ENCODE results near the gene PDE6D.

Gene PDE6D

DNA sequence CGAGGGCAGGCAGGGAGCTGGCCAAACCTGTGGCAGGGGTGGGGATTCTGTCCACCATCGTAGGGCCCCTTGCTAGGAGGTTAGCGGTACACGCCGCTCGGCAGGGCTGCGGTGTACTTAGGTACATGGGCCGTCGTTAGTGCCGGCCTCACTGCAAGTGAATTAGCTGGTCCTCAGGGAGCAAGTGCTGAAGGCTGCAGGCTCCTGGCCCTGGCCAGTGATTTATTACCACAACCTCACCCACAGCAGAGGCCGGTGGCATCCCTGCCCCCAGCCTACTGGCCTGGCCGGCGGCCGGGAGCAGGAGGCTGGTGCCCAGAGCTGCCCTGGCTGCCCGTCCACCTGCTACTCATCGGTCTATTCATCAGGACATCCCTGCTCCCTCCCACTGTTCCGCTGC, 92.4 kb downstream of the PDE6D start:
- Histone ChIP-seq H3K9ac (ENCODE audit: low read depth in 1 of 2, low read length in 2 of 2) (no peak overlapping the region), H3K4me1 (ENCODE audit: control insufficient read depth in 1 of 2, insufficient read depth in 2 of 2, low read length in 2 of 2) (peaks cover 3 to 7% of the 10 kb centered on the region in 2 donors), H3K9me3 (ENCODE audit: control insufficient read depth in 1 of 2, low read length in 2 of 2) (no peaks in the 10 kb centered on the region), H3K4me3 (ENCODE audit: low read depth in 1 of 2, low read length in 2 of 2) (no peak overlapping the region), H3K36me3 (ENCODE audit: control insufficient read depth in 1 of 2, insufficient read depth in 2 of 2, low read length in 2 of 2) (no peaks in the 10 kb centered on the region), H3K27ac (ENCODE audit: low read depth, low read length) (no peak overlapping the region), H3K27me3 (ENCODE audit: control insufficient read depth in 1 of 2, insufficient read depth in 2 of 2, low read length in 2 of 2) (no peaks in the 10 kb centered on the region)

DNA sequence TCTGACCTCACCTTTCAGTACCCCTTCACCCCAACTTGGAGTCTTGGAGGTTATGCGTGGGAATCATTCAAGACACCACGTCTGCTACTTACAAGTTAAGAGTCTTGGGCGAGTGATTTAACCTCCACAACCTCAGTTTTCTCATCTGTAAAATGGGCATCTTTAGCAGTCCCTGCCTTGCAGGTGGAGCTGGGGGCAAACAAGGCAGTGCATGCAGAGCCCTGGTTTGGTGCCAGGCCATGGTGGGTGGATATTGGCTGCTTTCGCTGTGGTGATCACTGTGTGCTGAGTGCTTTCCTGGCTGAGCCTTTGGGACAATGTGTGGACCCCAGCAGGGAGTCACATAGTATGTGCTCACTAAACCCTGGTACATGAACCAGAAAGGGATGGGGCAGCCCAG, 93.1 kb downstream of the PDE6D start:
- Histone ChIP-seq H3K4me1 (ENCODE audit: control insufficient read depth in 1 of 2, insufficient read depth in 2 of 2, low read length in 2 of 2) (peaks cover 3 to 7% of the 10 kb centered on the region in 2 donors), H3K9ac (ENCODE audit: low read depth in 1 of 2, low read length in 2 of 2) (no peak overlapping the region), H3K27ac (ENCODE audit: low read depth, low read length) (no peak overlapping the region)

DNA sequence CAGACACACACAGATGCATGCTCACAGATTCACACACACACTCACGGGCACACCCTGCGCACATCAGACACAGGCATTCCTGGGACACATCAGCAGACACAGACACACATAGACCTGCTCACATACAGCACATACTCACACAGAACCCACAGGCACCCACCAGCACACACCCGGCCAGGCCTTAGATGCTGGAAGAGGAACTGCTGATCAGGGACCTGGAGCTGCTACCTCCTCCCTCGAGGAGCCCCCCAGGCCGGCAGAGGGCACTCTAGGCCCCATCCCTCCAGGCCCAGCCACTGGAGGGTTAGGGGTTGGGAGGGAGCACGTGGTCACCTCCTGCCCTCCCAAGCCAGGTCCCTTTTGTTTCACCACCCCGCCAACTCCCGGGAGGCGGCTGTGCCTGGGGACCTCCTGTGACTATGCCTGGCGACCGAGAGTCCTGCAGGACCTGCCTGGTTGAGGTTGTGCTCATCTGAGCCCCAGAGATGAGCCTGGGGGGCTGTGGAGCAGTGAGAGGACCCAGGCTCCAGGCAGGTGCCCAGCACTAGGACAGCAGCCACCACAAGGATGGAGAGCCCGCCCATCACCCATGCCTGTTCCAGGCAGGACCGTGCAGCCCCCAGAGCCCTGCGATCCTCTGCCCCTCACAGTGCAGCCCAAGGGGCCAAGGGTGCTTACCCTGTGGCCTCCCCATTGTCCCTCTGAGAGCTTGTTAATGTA, 93.8 kb downstream of the PDE6D start:
- Histone ChIP-seq H3K4me3 (ENCODE audit: low read depth in 1 of 2, low read length in 2 of 2) (no peak overlapping the region), H3K4me1 (ENCODE audit: control insufficient read depth in 1 of 2, insufficient read depth in 2 of 2, low read length in 2 of 2) (peaks cover 0 to 7% of the 10 kb centered on the region in 2 donors), H3K9ac (ENCODE audit: low read depth in 1 of 2, low read length in 2 of 2) (no peak overlapping the region), H3K27ac (ENCODE audit: low read depth, low read length) (no peak overlapping the region), H3K9me3 (ENCODE audit: control insufficient read depth in 1 of 2, low read length in 2 of 2) (no peaks in the 10 kb centered on the region), H3K36me3 (ENCODE audit: control insufficient read depth in 1 of 2, insufficient read depth in 2 of 2, low read length in 2 of 2) (no peaks in the 10 kb centered on the region), H3K27me3 (ENCODE audit: control insufficient read depth in 1 of 2, insufficient read depth in 2 of 2, low read length in 2 of 2) (no peaks in the 10 kb centered on the region)

More for the DNA sequence above, 93.1 kb downstream of the PDE6D start:
- H3K4me3 ChIP-seq (ENCODE audit: low read depth in 1 of 2, low read length in 2 of 2) = no peak overlapping the region
- no peaks in the 10 kb centered on the region for H3K9me3 ChIP-seq (ENCODE audit: control insufficient read depth in 1 of 2, low read length in 2 of 2)
- no peaks in the 10 kb centered on the region for H3K27me3 ChIP-seq (ENCODE audit: control insufficient read depth in 1 of 2, insufficient read depth in 2 of 2, low read length in 2 of 2)
- H3K36me3 ChIP-seq (ENCODE audit: control insufficient read depth in 1 of 2, insufficient read depth in 2 of 2, low read length in 2 of 2) = no peaks in the 10 kb centered on the region

GRCh38 chr2:231686192-231687100, 94.6 kb downstream of the PDE6D start:
- no peak overlapping the region for H3K27ac ChIP-seq (ENCODE audit: low read depth, low read length)
- H3K36me3 ChIP-seq (ENCODE audit: control insufficient read depth in 1 of 2, insufficient read depth in 2 of 2, low read length in 2 of 2) = no peaks in the 10 kb centered on the region

DNA sequence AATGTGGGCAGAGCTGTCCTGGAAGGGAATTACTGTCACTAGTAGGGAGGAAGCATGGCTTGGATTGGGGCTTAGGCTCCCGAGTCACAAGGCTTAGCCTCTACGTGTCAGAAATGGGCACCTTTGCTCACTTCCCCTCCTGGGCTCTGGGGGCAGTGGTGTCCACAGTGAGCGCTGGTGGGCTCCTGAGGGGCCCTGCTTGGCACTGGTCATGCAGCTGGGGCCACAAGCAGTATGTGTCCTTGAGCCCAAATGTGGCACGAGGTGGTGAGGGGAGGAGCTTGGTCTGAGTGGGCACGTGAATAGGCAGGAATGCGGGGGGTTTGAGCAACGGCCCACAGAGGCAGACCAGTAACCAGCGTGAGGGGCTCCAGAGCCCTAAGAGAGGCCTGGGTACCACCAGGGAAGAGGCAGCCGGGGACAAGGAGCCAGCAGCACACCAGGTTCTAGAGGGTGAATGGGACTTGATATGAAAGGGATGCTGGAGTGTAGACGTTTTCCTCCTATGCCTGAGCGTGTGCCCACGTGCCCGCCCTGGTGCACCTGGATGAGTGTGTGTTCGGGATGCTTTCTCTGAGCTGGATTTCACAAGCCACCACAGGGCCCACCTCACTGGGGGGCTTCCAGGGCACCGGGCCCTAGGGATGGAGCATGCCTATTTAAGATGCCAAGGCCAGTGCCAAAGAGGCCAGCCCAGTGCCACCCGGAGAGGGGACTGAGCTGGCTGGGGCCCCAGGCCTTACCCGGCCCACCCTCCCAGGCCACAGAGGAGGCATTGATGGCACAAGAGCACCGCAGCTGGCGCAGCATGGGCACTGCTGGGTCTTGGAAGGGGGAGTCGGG, 95.5 kb downstream of the PDE6D start:
- no peak overlapping the region for H3K27ac ChIP-seq (ENCODE audit: low read depth, low read length)
- H3K9me3 ChIP-seq (ENCODE audit: control insufficient read depth in 1 of 2, low read length in 2 of 2) = no peaks in the 10 kb centered on the region
- peaks cover 4 to 7% of the 10 kb centered on the region in 2 donors for H3K4me1 ChIP-seq (ENCODE audit: control insufficient read depth in 1 of 2, insufficient read depth in 2 of 2, low read length in 2 of 2)
- no peak overlapping the region for H3K9ac ChIP-seq (ENCODE audit: low read depth in 1 of 2, low read length in 2 of 2)
- no peaks in the 10 kb centered on the region for H3K27me3 ChIP-seq (ENCODE audit: control insufficient read depth in 1 of 2, insufficient read depth in 2 of 2, low read length in 2 of 2)
- H3K4me3 ChIP-seq (ENCODE audit: low read depth in 1 of 2, low read length in 2 of 2) = no peak overlapping the region
- no peaks in the 10 kb centered on the region for H3K36me3 ChIP-seq (ENCODE audit: control insufficient read depth in 1 of 2, insufficient read depth in 2 of 2, low read length in 2 of 2)

More at GRCh38 chr2:231686192-231687100, 94.6 kb downstream of the PDE6D start:
- H3K4me3 ChIP-seq (ENCODE audit: low read depth in 1 of 2, low read length in 2 of 2) = no peak overlapping the region
- no peaks in the 10 kb centered on the region for H3K27me3 ChIP-seq (ENCODE audit: control insufficient read depth in 1 of 2, insufficient read depth in 2 of 2, low read length in 2 of 2)
- H3K9me3 ChIP-seq (ENCODE audit: control insufficient read depth in 1 of 2, low read length in 2 of 2) = no peaks in the 10 kb centered on the region
- H3K9ac ChIP-seq (ENCODE audit: low read depth in 1 of 2, low read length in 2 of 2) = no peak overlapping the region
- H3K4me1 ChIP-seq (ENCODE audit: control insufficient read depth in 1 of 2, insufficient read depth in 2 of 2, low read length in 2 of 2) = peaks cover 2 to 7% of the 10 kb centered on the region in 2 donors

GRCh38 chr2:231684314-231685223, 96.5 kb downstream of the PDE6D start:
- Histone ChIP-seq H3K9me3 (ENCODE audit: control insufficient read depth in 1 of 2, low read length in 2 of 2) (no peaks in the 10 kb centered on the region), H3K36me3 (ENCODE audit: control insufficient read depth in 1 of 2, insufficient read depth in 2 of 2, low read length in 2 of 2) (no peaks in the 10 kb centered on the region), H3K4me3 (ENCODE audit: low read depth in 1 of 2, low read length in 2 of 2) (no peak overlapping the region), H3K27me3 (ENCODE audit: control insufficient read depth in 1 of 2, insufficient read depth in 2 of 2, low read length in 2 of 2) (no peaks in the 10 kb centered on the region), H3K4me1 (ENCODE audit: control insufficient read depth in 1 of 2, insufficient read depth in 2 of 2, low read length in 2 of 2) (peaks cover 12 to 13% of the 10 kb centered on the region in 2 donors), H3K27ac (ENCODE audit: low read depth, low read length) (no peak overlapping the region), H3K9ac (ENCODE audit: low read depth in 1 of 2, low read length in 2 of 2) (no peak overlapping the region)

DNA sequence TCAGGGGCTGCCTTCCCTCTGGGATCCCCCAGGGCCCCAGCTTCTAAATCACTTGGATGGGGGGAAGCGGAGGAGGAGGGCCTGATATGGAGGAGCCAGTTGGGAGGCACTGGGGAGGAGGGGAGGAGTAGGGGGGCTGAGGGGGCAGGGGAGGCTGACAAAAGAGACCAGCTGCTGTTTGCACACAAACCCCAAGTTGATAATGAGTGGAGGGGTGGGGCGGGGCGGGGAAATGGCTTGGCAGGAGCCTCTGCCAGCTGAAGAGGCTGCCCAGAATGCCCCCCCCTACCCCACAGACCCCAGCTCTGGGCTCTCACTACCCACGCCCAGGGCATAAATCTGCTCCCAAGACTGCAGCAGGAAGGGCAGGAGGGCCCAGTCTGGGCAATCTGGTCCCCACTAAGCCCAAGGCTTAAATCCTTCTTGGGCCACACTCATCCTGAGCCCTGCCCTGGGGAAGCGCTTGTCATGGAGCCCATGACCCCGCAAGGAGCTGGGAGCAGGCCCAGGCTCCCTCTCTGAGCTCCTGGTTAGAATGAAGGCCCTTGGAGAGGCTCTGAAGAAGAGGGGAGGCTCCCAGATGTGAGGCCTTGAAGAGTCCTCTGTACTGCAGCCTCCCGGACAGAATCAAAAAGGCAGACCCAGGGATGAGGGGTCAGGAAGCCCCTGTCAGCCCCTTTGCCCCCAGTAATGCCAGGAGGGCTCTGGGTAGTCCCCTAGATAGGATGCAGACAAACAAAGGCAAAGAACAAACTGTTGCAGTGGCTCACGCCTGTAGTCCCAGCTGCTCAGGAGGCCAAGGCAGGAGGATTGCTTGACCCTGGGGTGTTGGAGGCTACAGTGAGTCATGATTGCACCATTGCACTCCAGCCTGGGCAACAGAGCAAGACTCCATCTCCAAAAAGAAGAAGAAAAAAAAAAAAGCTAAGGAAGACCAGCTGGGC, 97.5 kb downstream of the PDE6D start:
- Histone ChIP-seq H3K27ac (ENCODE audit: low read depth, low read length) (no peak overlapping the region), H3K36me3 (ENCODE audit: control insufficient read depth in 1 of 2, insufficient read depth in 2 of 2, low read length in 2 of 2) (no peaks in the 10 kb centered on the region), H3K27me3 (ENCODE audit: control insufficient read depth in 1 of 2, insufficient read depth in 2 of 2, low read length in 2 of 2) (no peaks in the 10 kb centered on the region), H3K9me3 (ENCODE audit: control insufficient read depth in 1 of 2, low read length in 2 of 2) (no peaks in the 10 kb centered on the region), H3K4me3 (ENCODE audit: low read depth in 1 of 2, low read length in 2 of 2) (no peak overlapping the region), H3K9ac (ENCODE audit: low read depth in 1 of 2, low read length in 2 of 2) (no peak overlapping the region), H3K4me1 (ENCODE audit: control insufficient read depth in 1 of 2, insufficient read depth in 2 of 2, low read length in 2 of 2) (peaks cover 12 to 13% of the 10 kb centered on the region in 2 donors)

GRCh38 chr2:231682603-231683291, 98.3 kb downstream of the PDE6D start:
- Histone ChIP-seq H3K4me1 (ENCODE audit: control insufficient read depth in 1 of 2, insufficient read depth in 2 of 2, low read length in 2 of 2) (peaks cover 12 to 13% of the 10 kb centered on the region in 2 donors), H3K9me3 (ENCODE audit: control insufficient read depth in 1 of 2, low read length in 2 of 2) (no peaks in the 10 kb centered on the region), H3K4me3 (ENCODE audit: low read depth in 1 of 2, low read length in 2 of 2) (no peak overlapping the region), H3K27me3 (ENCODE audit: control insufficient read depth in 1 of 2, insufficient read depth in 2 of 2, low read length in 2 of 2) (no peaks in the 10 kb centered on the region), H3K9ac (ENCODE audit: low read depth in 1 of 2, low read length in 2 of 2) (peak overlapping the region in 1 of 2 donors; percentile 10), H3K27ac (ENCODE audit: low read depth, low read length) (no peak overlapping the region), H3K36me3 (ENCODE audit: control insufficient read depth in 1 of 2, insufficient read depth in 2 of 2, low read length in 2 of 2) (no peaks in the 10 kb centered on the region)
